WERI-Rb-1 (cell line): ENCODE results near the gene SYT14.

Source experiments
- DNase-seq: peaks from one replicate; pipeline ENCODE4 v3.0.0-alpha.2; 2020
- H3K27ac ChIP-seq: fragments of 250-450 bp; sonication (Bioruptor Pico); 2 replicates; pipeline ENCODE4 v1.5.1; 2020; ENCODE audit warnings: mild to moderate bottlenecking, moderate library complexity
- H3K27me3 ChIP-seq: fragments of 250-450 bp; sonication (Bioruptor Pico); 2 replicates; pipeline ENCODE4 v1.5.1; 2021; ENCODE audit warnings: mild to moderate bottlenecking, low read depth, moderate library complexity; ENCODE audit not compliant: insufficient read depth, severe bottlenecking
- H3K36me3 ChIP-seq: fragments of 250-450 bp; sonication (Bioruptor Pico); 2 replicates; pipeline ENCODE4 v1.5.1; 2020; ENCODE audit warnings: mild to moderate bottlenecking, moderate library complexity
- H3K4me3 ChIP-seq: 2 replicates; pipeline ENCODE4 v1.5.1; 2011; ENCODE audit warnings: low read depth, mild to moderate bottlenecking, control low read depth, low read length
- H3K9me3 ChIP-seq: fragments of 250-450 bp; sonication (Bioruptor Pico); 2 replicates; pipeline ENCODE4 v1.5.1; 2021; ENCODE audit warnings: mild to moderate bottlenecking, moderate library complexity; ENCODE audit not compliant: severe bottlenecking
- CTCF ChIP-seq: IDR thresholded peaks from 2 replicates; pipeline ENCODE4 v1.5.1; 2011; ENCODE audit warnings: low read depth, mild to moderate bottlenecking, control low read depth, inconsistent platforms, low read length

The SYT14 gene

GRCh38 chr1:209999005-209999404, 61.0 kb downstream of the SYT14 start:
- Histone ChIP-seq H3K9me3 (no peaks in the 10 kb centered on the region), H3K27ac (no peak overlapping the region), H3K4me3 (no peak overlapping the region), H3K27me3 (no peaks in the 10 kb centered on the region), H3K36me3 (no peaks in the 10 kb centered on the region)
- DNase-seq, result no peak
- TF ChIP-seq CTCF, result no peak

- H3K4me3 ChIP-seq, result no peak overlapping the region
- no peak for TF ChIP-seq CTCF
- H3K9me3 ChIP-seq, result no peaks in the 10 kb centered on the region
- DNase-seq, result no peak
- H3K36me3 ChIP-seq, result no peaks in the 10 kb centered on the region
- H3K27me3 ChIP-seq, result no peaks in the 10 kb centered on the region
- no peak overlapping the region for H3K27ac ChIP-seq
Observed at GRCh38 chr1:210001751-210002150, 63.7 kb downstream of the SYT14 start.

GRCh38 chr1:210003501-210003900, 65.5 kb downstream of the SYT14 start:
- no peaks in the 10 kb centered on the region for H3K36me3 ChIP-seq
- H3K27ac ChIP-seq, result no peak overlapping the region
- no peak for DNase-seq
- no peaks in the 10 kb centered on the region for H3K9me3 ChIP-seq
- H3K4me3 ChIP-seq, result no peak overlapping the region
- no peaks in the 10 kb centered on the region for H3K27me3 ChIP-seq
- no peak for TF ChIP-seq CTCF

GRCh38 chr1:210010161-210010560, 72.1 kb downstream of the SYT14 start:
- no peaks in the 10 kb centered on the region for H3K36me3 ChIP-seq
- no peaks in the 10 kb centered on the region for H3K9me3 ChIP-seq
- no peak overlapping the region for H3K4me3 ChIP-seq
- no peak overlapping the region for H3K27ac ChIP-seq
- DNase-seq, result no peak
- no peak for TF ChIP-seq CTCF
- H3K27me3 ChIP-seq, result no peaks in the 10 kb centered on the region

- no peak overlapping the region for H3K4me3 ChIP-seq
- H3K9me3 ChIP-seq, result no peaks in the 10 kb centered on the region
- no peak for DNase-seq
- H3K27ac ChIP-seq, result no peak overlapping the region
- H3K36me3 ChIP-seq, result peaks cover 6% of the 10 kb centered on the region
- no peaks in the 10 kb centered on the region for H3K27me3 ChIP-seq
- no peak for TF ChIP-seq CTCF
Observed at GRCh38 chr1:210021145-210021860, 83.3 kb downstream of the SYT14 start.

- no peak for DNase-seq
- Histone ChIP-seq H3K27ac (no peak overlapping the region), H3K27me3 (no peaks in the 10 kb centered on the region), H3K4me3 (no peak overlapping the region), H3K9me3 (no peaks in the 10 kb centered on the region), H3K36me3 (peaks cover 6% of the 10 kb centered on the region)
- no peak for TF ChIP-seq CTCF
Observed at GRCh38 chr1:210022044-210022443, 84.0 kb downstream of the SYT14 start.
